Right renal pelvis (tissue), 4 donors: ENCODE results near the gene INPP5J. TPM values are rescaled to one million over a fixed set of nuclear protein-coding genes. Genes with fewer than 3 reads are reported as not detected.
A peak's percentile ranks its signal among the peaks of the same experiment; 100 is the strongest.
"Not testable (repeated sequence)": the region's sequence is repeated elsewhere in the genome, so short reads cannot be mapped to it uniquely, and the experiment has no call there.

Source experiments
- DNase-seq, 4 donors: peaks; one replicate each; pipeline ENCODE4 v3.0.0-alpha.2; 2013; ENCODE audit warnings: low read depth in 4 of 4, low spot score in 3 of 4, missing footprints in 1 of 4
- polyA plus RNA-seq, 4 donors: library from polyadenylated mRNA; unstranded; fragments of 120-200 nt; gene quantifications; one replicate each; pipeline ENCODE4 v1.2.1, GENCODE V29; 2013; ENCODE audit not compliant: insufficient read length in 4 of 4

The INPP5J gene
- polyA plus RNA-seq, 4 donors, result 4.3 to 4.6 (median 4.6) TPM

- DNase-seq, result no peak
Observed at GRCh38 chr22:31100762-31101525, 21.8 kb upstream of the INPP5J start.

GRCh38 chr22:31102441-31103081, 20.2 kb upstream of the INPP5J start:
- no peak for DNase-seq

GRCh38 chr22:31103111-31103510, 19.7 kb upstream of the INPP5J start:
- no peak for DNase-seq

GRCh38 chr22:31103899-31104694, 18.7 kb upstream of the INPP5J start:
- no peak for DNase-seq

GRCh38 chr22:31104869-31105268, 17.9 kb upstream of the INPP5J start:
- no peak for DNase-seq

GRCh38 chr22:31105282-31105929, 17.4 kb upstream of the INPP5J start:
- DNase-seq, result no peak

GRCh38 chr22:31106001-31106571, 16.7 kb upstream of the INPP5J start:
- no peak for DNase-seq

- no peak for DNase-seq
Observed at GRCh38 chr22:31106731-31107177, 16.0 kb upstream of the INPP5J start.

GRCh38 chr22:31107178-31107893, 15.4 kb upstream of the INPP5J start, which contains the start of gene SELENOM:
SELENOM (minus strand) TSS chr22:31107568; CDS start chr22:31107505, 63 bp downstream.
- peak; percentile 86 to 92 (median 89) for DNase-seq

GRCh38 chr22:31107894-31108218, 14.9 kb upstream of the INPP5J start:
- no peak for DNase-seq

- not testable (repeated sequence) for DNase-seq
Observed at GRCh38 chr22:31112547-31113091, 10.1 kb upstream of the INPP5J start.

GRCh38 chr22:31118046-31118820, 4.5 kb upstream of the INPP5J start:
- no peak for DNase-seq

- no peak for DNase-seq
Observed at GRCh38 chr22:31119026-31119717, 3.6 kb upstream of the INPP5J start.

GRCh38 chr22:31120230-31120629, 2.5 kb upstream of the INPP5J start:
- no peak for DNase-seq

- no peak for DNase-seq
Observed at GRCh38 chr22:31120642-31121041, 2.1 kb upstream of the INPP5J start.

- DNase-seq, result no peak
Observed at GRCh38 chr22:31121403-31121802, 1.4 kb upstream of the INPP5J start.

GRCh38 chr22:31122196-31122531, 602 bp upstream of the INPP5J start:
- no peak for DNase-seq

- DNase-seq, result no peak
Observed at GRCh38 chr22:31123292-31123602, 481 bp downstream of the INPP5J start.

GRCh38 chr22:31124290-31124689, 1.5 kb downstream of the INPP5J start:
- no peak for DNase-seq
